Ramos (cell line): Measurements from ENCODE around the gene KRTAP5-9.
"Not testable (repeated sequence)": the region's sequence is repeated elsewhere in the genome, so short reads cannot be mapped to it uniquely, and the experiment has no call there.

Experiments
- in situ Hi-C: fragments of 300-500 bp; cut with MboI; formaldehyde crosslinking; loops from one replicate; pipeline ENCODE4 v1.14.3; 2022; ENCODE audit warnings: low sequenced_read_pairs; ENCODE audit not compliant: unreplicated experiment

Gene KRTAP5-9

GRCh38 chr11:71532036-71532610 lies 16.1 kb upstream of the KRTAP5-9 start:
- in situ Hi-C loops = no loop called here

GRCh38 chr11:71534711-71535608 lies 13.3 kb upstream of the KRTAP5-9 start:
- in situ Hi-C loops = not testable (repeated sequence)

- in situ Hi-C loops = no loop called here
Observed at GRCh38 chr11:71535825-71536224, 12.4 kb upstream of the KRTAP5-9 start.

- in situ Hi-C loops = no loop called here
Observed at GRCh38 chr11:71537537-71537936, 10.7 kb upstream of the KRTAP5-9 start.

- in situ Hi-C loops = not testable (repeated sequence)
Observed at GRCh38 chr11:71537977-71538665, 10.1 kb upstream of the KRTAP5-9 start, which contains the start of gene KRTAP5-8. KRTAP5-8 (plus strand) TSS chr11:71538025; CDS start chr11:71538056, 31 bp downstream.

- in situ Hi-C loops = no loop called here
Observed at GRCh38 chr11:71538666-71538990, 9.6 kb upstream of the KRTAP5-9 start.

- in situ Hi-C loops = no loop called here
Observed at GRCh38 chr11:71539017-71539416, 9.2 kb upstream of the KRTAP5-9 start.

GRCh38 chr11:71539971-71540370 lies 8.2 kb upstream of the KRTAP5-9 start:
- in situ Hi-C loops = not testable (repeated sequence)

GRCh38 chr11:71540521-71541304 lies 7.5 kb upstream of the KRTAP5-9 start:
- in situ Hi-C loops = not testable (repeated sequence)

GRCh38 chr11:71542382-71542781 lies 5.8 kb upstream of the KRTAP5-9 start:
- in situ Hi-C loops = no loop called here

GRCh38 chr11:71542879-71543777 lies 5.1 kb upstream of the KRTAP5-9 start:
- in situ Hi-C loops = no loop called here

GRCh38 chr11:71543866-71544265 lies 4.4 kb upstream of the KRTAP5-9 start:
- in situ Hi-C loops = no loop called here

GRCh38 chr11:71544525-71545214 lies 3.5 kb upstream of the KRTAP5-9 start:
- in situ Hi-C loops = no loop called here

- in situ Hi-C loops = no loop called here
Observed at GRCh38 chr11:71545405-71545966, 2.7 kb upstream of the KRTAP5-9 start.

- in situ Hi-C loops = no loop called here
Observed at GRCh38 chr11:71548716-71549151, 514 bp downstream of the KRTAP5-9 start.

- in situ Hi-C loops = no loop called here
Observed at GRCh38 chr11:71551711-71552110, 3.5 kb downstream of the KRTAP5-9 start.

- in situ Hi-C loops = no loop called here
Observed at GRCh38 chr11:71554996-71555395, 6.8 kb downstream of the KRTAP5-9 start.

- in situ Hi-C loops = no loop called here
Observed at GRCh38 chr11:71555508-71555907, 7.3 kb downstream of the KRTAP5-9 start.
